SK-N-SH treated with all-trans-retinoic acid at 6 μM for 48 hours (cell line): ENCODE results near the gene MMS19.
"Not testable (repeated sequence)": the region's sequence is repeated elsewhere in the genome, so short reads cannot be mapped to it uniquely, and the experiment has no call there.

Source experiments
- ATAC-seq: fragments of 200-7000 bp; cut with Tn5 transposase; 3 replicates; pipeline ENCODE4 v1.9.1; 2020; ENCODE audit warnings: mild to moderate bottlenecking, moderate library complexity
- ARNTL ChIP-seq: fragments of 450-650 bp; formaldehyde crosslinking; IDR thresholded peaks from 2 replicates; pipeline ENCODE4 v1.5.0; 2020; ENCODE audit warnings: low read depth, mild to moderate bottlenecking, moderate library complexity, borderline replicate concordance
- BACH2 ChIP-seq: fragments of 250-450 bp; sonication (Bioruptor Pico); IDR thresholded peaks from 2 replicates; pipeline ENCODE4 v1.9.0; 2021; ENCODE audit warnings: mild to moderate bottlenecking, borderline replicate concordance
- CSDC2 ChIP-seq: fragments of 250-450 bp; sonication (Bioruptor Pico); IDR thresholded peaks from 2 replicates; pipeline ENCODE4 v1.5.0; 2020; ENCODE audit warnings: mild to moderate bottlenecking, moderate library complexity
- GLIS3 ChIP-seq: fragments of 250-450 bp; sonication (Bioruptor Pico); IDR thresholded peaks from 2 replicates; pipeline ENCODE4 v1.5.0; 2020; ENCODE audit warnings: mild to moderate bottlenecking, moderate library complexity
- ISL1 ChIP-seq: fragments of 250-450 bp; sonication (Bioruptor Pico); IDR thresholded peaks from 2 replicates; pipeline ENCODE4 v2.1.2; 2022; ENCODE audit warnings: mild to moderate bottlenecking, moderate library complexity
- PATZ1 ChIP-seq: fragments of 250-450 bp; sonication (Bioruptor Pico); IDR thresholded peaks from 2 replicates; pipeline ENCODE4 v1.8.0; 2020; ENCODE audit warnings: mild to moderate bottlenecking, moderate library complexity, borderline replicate concordance
- POU6F1 ChIP-seq: fragments of 250-450 bp; sonication (Bioruptor Pico); IDR thresholded peaks from 2 replicates; pipeline ENCODE4 v1.8.0; 2021; ENCODE audit warnings: low read depth, mild to moderate bottlenecking, moderate library complexity, borderline replicate concordance
- PPARA ChIP-seq: fragments of 250-450 bp; sonication (Bioruptor Pico); IDR thresholded peaks from 2 replicates; pipeline ENCODE4 v1.5.0; 2020; ENCODE audit warnings: mild to moderate bottlenecking, borderline replicate concordance
- RARB ChIP-seq: fragments of 250-450 bp; sonication (Bioruptor Pico); IDR thresholded peaks from 2 replicates; pipeline ENCODE4 v1.8.0; 2021; ENCODE audit warnings: mild to moderate bottlenecking, moderate library complexity
- SNAI2 ChIP-seq: fragments of 250-450 bp; sonication (Bioruptor Pico); IDR thresholded peaks from 2 replicates; pipeline ENCODE4 v1.5.0; 2020; ENCODE audit warnings: mild to moderate bottlenecking, moderate library complexity
- TCF4 ChIP-seq: fragments of 250-450 bp; sonication (Bioruptor Pico); IDR thresholded peaks from 2 replicates; pipeline ENCODE4 v1.8.0; 2021; ENCODE audit warnings: mild to moderate bottlenecking, moderate library complexity, borderline replicate concordance
- TOX ChIP-seq: fragments of 250-450 bp; sonication (Bioruptor Pico); IDR thresholded peaks from 2 replicates; pipeline ENCODE4 v1.8.0; 2021; ENCODE audit warnings: mild to moderate bottlenecking, moderate library complexity, borderline replicate concordance
- TSHZ2 ChIP-seq: fragments of 250-450 bp; sonication (Bioruptor Pico); IDR thresholded peaks from 2 replicates; pipeline ENCODE4 v1.5.0; 2020; ENCODE audit warnings: mild to moderate bottlenecking, moderate library complexity
- ZC3H10 ChIP-seq: fragments of 250-450 bp; sonication (Bioruptor Pico); IDR thresholded peaks from 2 replicates; pipeline ENCODE4 v1.5.1; 2021; ENCODE audit warnings: mild to moderate bottlenecking, moderate library complexity
- ZFP3 ChIP-seq: fragments of 250-450 bp; sonication (Bioruptor Pico); IDR thresholded peaks from 2 replicates; pipeline ENCODE4 v1.5.0; 2020; ENCODE audit warnings: mild to moderate bottlenecking, moderate library complexity
- ZFP30 ChIP-seq: fragments of 450-650 bp; formaldehyde crosslinking; IDR thresholded peaks from 2 replicates; pipeline ENCODE4 v1.5.0; 2022; ENCODE audit warnings: mild to moderate bottlenecking, moderate library complexity
- ZNF70 ChIP-seq: fragments of 450-650 bp; formaldehyde crosslinking; IDR thresholded peaks from 2 replicates; pipeline ENCODE4 v1.5.0; 2020; ENCODE audit warnings: mild to moderate bottlenecking, moderate library complexity
- ZNF8 ChIP-seq: fragments of 450-650 bp; formaldehyde crosslinking; IDR thresholded peaks from 2 replicates; pipeline ENCODE4 v1.5.0; 2020; ENCODE audit warnings: mild to moderate bottlenecking, moderate library complexity
- TF ChIP-seq, protein P1 (sequence below): fragments of 250-450 bp; sonication (Bioruptor Pico); IDR thresholded peaks from 2 replicates; pipeline ENCODE4 v1.5.1; 2020; ENCODE audit warnings: low read depth, mild to moderate bottlenecking, moderate library complexity
- TF ChIP-seq, protein P2 (sequence below): fragments of 250-450 bp; sonication (Bioruptor Pico); IDR thresholded peaks from 2 replicates; pipeline ENCODE4 v1.5.1; 2021; ENCODE audit warnings: mild to moderate bottlenecking, moderate library complexity

The MMS19 gene

DNA sequence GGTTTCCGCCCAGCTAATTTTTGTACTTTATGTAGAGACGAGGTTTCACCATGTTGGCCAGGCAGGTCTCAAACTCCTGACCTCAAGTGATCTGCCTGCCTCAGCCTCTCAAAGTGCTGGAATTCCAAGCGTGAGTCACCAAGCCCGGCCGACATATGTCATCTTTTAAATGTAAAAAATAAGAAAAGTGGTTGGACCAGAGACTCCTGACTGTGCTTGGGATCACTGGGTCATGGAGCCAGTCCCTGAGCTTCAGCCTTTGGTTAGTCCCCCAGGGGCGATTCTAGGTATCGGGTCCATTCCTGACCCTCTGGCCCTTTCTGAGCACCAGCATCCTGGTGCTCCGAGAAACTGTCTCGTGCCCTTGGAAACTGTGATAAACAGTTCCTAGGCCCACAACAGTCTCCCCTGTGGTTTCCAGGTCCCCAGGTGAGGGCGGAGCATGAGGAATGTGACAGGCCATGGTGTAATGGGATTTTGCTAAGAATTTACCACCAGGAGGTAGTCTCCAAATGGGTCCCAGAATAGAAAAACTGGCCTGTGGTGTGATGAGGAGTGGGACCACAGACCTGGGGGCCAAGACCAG lies 33.3 kb upstream of the MMS19 start:
- no peak for TF ChIP-seq ZFP3 (CRISPR knock-in tag)
- no peak for TF ChIP-seq CSDC2 (CRISPR knock-in tag)
- no peak for TF ChIP-seq ZNF8 (CRISPR knock-in tag)
- no peak for TF ChIP-seq ZC3H10
- no peak for TF ChIP-seq GLIS3 (CRISPR knock-in tag)
- TF ChIP-seq TSHZ2 (CRISPR knock-in tag): no peak
- no peak for TF ChIP-seq PPARA
- no peak for TF ChIP-seq SNAI2 (CRISPR knock-in tag)
- no peak for TF ChIP-seq ZNF70 (CRISPR knock-in tag)
- no peak for TF ChIP-seq TOX (CRISPR knock-in tag)
- TF ChIP-seq, protein P1, sequence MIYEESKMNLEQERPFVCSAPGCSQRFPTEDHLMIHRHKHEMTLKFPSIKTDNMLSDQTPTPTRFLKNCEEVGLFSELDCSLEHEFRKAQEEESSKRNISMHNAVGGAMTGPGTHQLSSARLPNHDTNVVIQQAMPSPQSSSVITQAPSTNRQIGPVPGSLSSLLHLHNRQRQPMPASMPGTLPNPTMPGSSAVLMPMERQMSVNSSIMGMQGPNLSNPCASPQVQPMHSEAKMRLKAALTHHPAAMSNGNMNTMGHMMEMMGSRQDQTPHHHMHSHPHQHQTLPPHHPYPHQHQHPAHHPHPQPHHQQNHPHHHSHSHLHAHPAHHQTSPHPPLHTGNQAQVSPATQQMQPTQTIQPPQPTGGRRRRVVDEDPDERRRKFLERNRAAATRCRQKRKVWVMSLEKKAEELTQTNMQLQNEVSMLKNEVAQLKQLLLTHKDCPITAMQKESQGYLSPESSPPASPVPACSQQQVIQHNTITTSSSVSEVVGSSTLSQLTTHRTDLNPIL: no peak
- TF ChIP-seq TCF4 (CRISPR knock-in tag): no peak
- no peak for TF ChIP-seq ZFP30 (CRISPR knock-in tag)
- no peak for TF ChIP-seq RARB (CRISPR knock-in tag)
- TF ChIP-seq ARNTL (CRISPR knock-in tag): no peak
- TF ChIP-seq POU6F1 (CRISPR knock-in tag): no peak
- peak; percentile 23; the same call in 2 of the 3 replicates for ATAC-seq

GRCh38 chr10:97529685-97530465 lies 31.7 kb upstream of the MMS19 start:
- ATAC-seq: no peak
- TF ChIP-seq ISL1 (CRISPR knock-in tag) (no peak), ZC3H10 (no peak), BACH2 (CRISPR knock-in tag) (no peak), PATZ1 (CRISPR knock-in tag) (no peak), ZFP3 (CRISPR knock-in tag) (no peak), ZFP30 (CRISPR knock-in tag) (no peak), PPARA (no peak), RARB (CRISPR knock-in tag) (no peak), TCF4 (CRISPR knock-in tag) (no peak), CSDC2 (CRISPR knock-in tag) (no peak), ZNF8 (CRISPR knock-in tag) (no peak), ARNTL (CRISPR knock-in tag) (no peak)
- TF ChIP-seq, protein P2, sequence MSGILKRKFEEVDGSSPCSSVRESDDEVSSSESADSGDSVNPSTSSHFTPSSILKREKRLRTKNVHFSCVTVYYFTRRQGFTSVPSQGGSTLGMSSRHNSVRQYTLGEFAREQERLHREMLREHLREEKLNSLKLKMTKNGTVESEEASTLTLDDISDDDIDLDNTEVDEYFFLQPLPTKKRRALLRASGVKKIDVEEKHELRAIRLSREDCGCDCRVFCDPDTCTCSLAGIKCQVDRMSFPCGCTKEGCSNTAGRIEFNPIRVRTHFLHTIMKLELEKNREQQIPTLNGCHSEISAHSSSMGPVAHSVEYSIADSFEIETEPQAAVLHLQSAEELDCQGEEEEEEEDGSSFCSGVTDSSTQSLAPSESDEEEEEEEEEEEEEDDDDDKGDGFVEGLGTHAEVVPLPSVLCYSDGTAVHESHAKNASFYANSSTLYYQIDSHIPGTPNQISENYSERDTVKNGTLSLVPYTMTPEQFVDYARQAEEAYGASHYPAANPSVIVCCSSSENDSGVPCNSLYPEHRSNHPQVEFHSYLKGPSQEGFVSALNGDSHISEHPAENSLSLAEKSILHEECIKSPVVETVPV (CRISPR knock-in tag): no peak

DNA sequence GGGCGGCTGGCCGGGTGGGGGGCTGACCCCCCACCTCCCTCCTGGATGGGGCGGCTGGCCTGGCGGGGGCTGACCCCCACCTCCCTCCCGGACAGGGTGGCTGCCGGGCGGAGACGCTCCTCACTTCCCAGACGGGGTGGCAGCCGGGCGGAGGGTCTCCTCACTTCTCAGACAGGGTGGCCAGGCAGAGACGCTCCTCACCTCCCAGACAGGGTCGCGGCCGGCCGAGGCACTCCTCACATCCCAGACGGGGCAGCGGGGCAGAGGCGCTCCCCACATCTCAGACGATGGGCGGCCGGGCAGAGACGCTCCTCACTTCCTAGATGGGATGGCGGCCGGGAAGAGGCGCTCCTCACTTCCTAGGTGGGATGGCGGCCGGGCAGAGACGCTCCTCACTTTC lies 30.7 kb upstream of the MMS19 start:
- ATAC-seq: not testable (repeated sequence)
